ENCODE data around the gene FGFR1OP2.

The FGFR1OP2 gene

GRCh38 chr12:26918321-26919215, 19.7 kb upstream of the FGFR1OP2 start:
- Histone ChIP-seq H3K27ac (peak overlapping the region; percentile 35; the same call in 1 of the 2 replicates), H3K9ac (ENCODE audit: insufficient read length) (no peak overlapping the region), H3K4me3 (no peak overlapping the region), H3K9me3 (ENCODE audit: low read depth, low read length) (no peaks in the 10 kb centered on the region), H3K36me3 (ENCODE audit: insufficient read depth, low read length) (peaks cover 50% of the 10 kb centered on the region)
- no peak for TF ChIP-seq FOXP2 (optimal IDR thresholded peaks at IDR 0.05; ENCODE audit: control extremely low read depth, extremely low read length, insufficient read depth)
- TF ChIP-seq POLR2AphosphoS5 (IDR thresholded peaks at IDR 0.05; ENCODE audit: borderline replicate concordance, low read depth, low read length) = no peak
- no peak for DNase-seq (ENCODE audit: low read depth, low spot score)

DNA sequence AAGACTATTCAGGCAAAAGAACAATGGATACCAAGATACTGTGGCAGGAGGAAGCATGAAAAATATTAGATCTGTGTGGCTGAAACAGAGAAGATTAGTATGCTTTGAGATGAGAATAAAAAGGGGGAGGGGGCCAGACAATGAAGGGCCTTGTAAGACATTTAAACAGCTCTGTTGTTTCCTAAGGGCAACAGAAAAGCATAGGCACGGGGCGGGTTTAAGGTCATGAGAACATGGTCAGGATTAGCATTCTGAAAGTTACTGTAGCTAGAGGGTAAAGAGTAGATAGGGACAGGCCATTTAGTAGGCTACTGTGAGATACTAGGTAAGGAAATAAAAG, 19.1 kb upstream of the FGFR1OP2 start:
- Histone ChIP-seq H3K4me3 (no peak overlapping the region), H3K9ac (ENCODE audit: insufficient read length) (no peak overlapping the region), H3K36me3 (ENCODE audit: insufficient read depth, low read length) (peaks cover 46% of the 10 kb centered on the region), H3K27ac (peak overlapping the region; percentile 35; the same call in 1 of the 2 replicates), H3K9me3 (ENCODE audit: low read depth, low read length) (no peaks in the 10 kb centered on the region)
- no peak for DNase-seq (ENCODE audit: low read depth, low spot score)
- TF ChIP-seq EZH2 (IDR thresholded peaks at IDR 0.05) = no peak
- no peak for TF ChIP-seq FOXP2 (optimal IDR thresholded peaks at IDR 0.05; ENCODE audit: control extremely low read depth, extremely low read length, insufficient read depth)
- no peak for TF ChIP-seq POLR2AphosphoS5 (IDR thresholded peaks at IDR 0.05; ENCODE audit: borderline replicate concordance, low read depth, low read length)

DNA sequence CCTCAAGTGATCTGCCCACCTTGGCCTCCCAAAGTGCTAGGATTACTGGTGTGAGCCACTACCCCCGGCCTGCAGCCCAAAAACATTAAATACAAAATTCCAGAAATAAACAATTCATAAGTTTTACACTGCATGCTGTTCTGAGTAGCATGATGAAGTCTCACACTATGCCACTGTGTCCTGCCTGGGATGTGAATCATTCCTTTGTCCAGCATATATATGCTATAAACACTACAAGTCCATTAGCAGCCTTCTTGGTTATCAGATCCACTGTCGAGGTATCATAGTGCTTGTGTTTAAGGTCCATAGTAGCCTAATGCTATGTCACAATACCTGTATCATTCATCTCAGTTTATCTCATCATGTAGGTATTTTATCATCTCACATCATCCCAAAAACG, 16.4 kb upstream of the FGFR1OP2 start:
- Histone ChIP-seq H3K4me3 (no peak overlapping the region), H3K36me3 (ENCODE audit: insufficient read depth, low read length) (peaks cover 49% of the 10 kb centered on the region), H3K9ac (ENCODE audit: insufficient read length) (no peak overlapping the region), H3K27ac (no peak overlapping the region), H3K9me3 (ENCODE audit: low read depth, low read length) (no peaks in the 10 kb centered on the region)
- TF ChIP-seq EZH2 (IDR thresholded peaks at IDR 0.05) (no peak), POLR2AphosphoS5 (IDR thresholded peaks at IDR 0.05; ENCODE audit: borderline replicate concordance, low read depth, low read length) (no peak), FOXP2 (optimal IDR thresholded peaks at IDR 0.05; ENCODE audit: control extremely low read depth, extremely low read length, insufficient read depth) (no peak)
- DNase-seq (ENCODE audit: low read depth, low spot score) = no peak

- Histone ChIP-seq H3K9ac (ENCODE audit: insufficient read length) (no peak overlapping the region), H3K4me3 (no peak overlapping the region), H3K27ac (no peak overlapping the region), H3K36me3 (ENCODE audit: insufficient read depth, low read length) (peaks cover 69% of the 10 kb centered on the region), H3K9me3 (ENCODE audit: low read depth, low read length) (no peaks in the 10 kb centered on the region)
- DNase-seq (ENCODE audit: low read depth, low spot score) = no peak
- TF ChIP-seq EZH2 (IDR thresholded peaks at IDR 0.05) (no peak), POLR2AphosphoS5 (IDR thresholded peaks at IDR 0.05; ENCODE audit: borderline replicate concordance, low read depth, low read length) (no peak), FOXP2 (optimal IDR thresholded peaks at IDR 0.05; ENCODE audit: control extremely low read depth, extremely low read length, insufficient read depth) (no peak)
Measured at GRCh38 chr12:26928661-26929060, 9.6 kb upstream of the FGFR1OP2 start.

DNA sequence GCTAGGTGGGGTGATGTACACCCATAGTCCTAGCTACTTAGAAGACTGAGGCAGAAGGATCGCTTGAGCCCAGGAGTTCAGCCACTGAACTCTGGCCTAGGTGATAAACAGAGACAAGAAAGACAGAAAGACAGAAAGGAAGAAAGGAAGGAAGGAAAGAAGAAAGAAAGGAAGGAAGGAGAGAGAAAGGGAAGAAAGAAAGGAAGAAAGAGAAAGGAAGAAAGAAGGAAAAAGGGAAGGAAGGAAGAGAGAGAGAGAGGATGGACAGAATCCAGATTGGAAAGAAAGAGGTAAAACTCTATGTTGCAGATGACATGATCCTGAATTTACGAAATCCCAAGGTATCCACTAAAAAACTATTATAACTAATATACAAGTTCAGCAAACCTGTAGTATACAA, 8.7 kb upstream of the FGFR1OP2 start:
- Histone ChIP-seq H3K27ac (no peak overlapping the region), H3K4me3 (no peak overlapping the region), H3K9ac (ENCODE audit: insufficient read length) (no peak overlapping the region), H3K9me3 (ENCODE audit: low read depth, low read length) (no peaks in the 10 kb centered on the region), H3K36me3 (ENCODE audit: insufficient read depth, low read length) (peaks cover 71% of the 10 kb centered on the region)
- no peak for DNase-seq (ENCODE audit: low read depth, low spot score)
- TF ChIP-seq EZH2 (IDR thresholded peaks at IDR 0.05) (no peak), POLR2AphosphoS5 (IDR thresholded peaks at IDR 0.05; ENCODE audit: borderline replicate concordance, low read depth, low read length) (no peak), FOXP2 (optimal IDR thresholded peaks at IDR 0.05; ENCODE audit: control extremely low read depth, extremely low read length, insufficient read depth) (no peak)

DNA sequence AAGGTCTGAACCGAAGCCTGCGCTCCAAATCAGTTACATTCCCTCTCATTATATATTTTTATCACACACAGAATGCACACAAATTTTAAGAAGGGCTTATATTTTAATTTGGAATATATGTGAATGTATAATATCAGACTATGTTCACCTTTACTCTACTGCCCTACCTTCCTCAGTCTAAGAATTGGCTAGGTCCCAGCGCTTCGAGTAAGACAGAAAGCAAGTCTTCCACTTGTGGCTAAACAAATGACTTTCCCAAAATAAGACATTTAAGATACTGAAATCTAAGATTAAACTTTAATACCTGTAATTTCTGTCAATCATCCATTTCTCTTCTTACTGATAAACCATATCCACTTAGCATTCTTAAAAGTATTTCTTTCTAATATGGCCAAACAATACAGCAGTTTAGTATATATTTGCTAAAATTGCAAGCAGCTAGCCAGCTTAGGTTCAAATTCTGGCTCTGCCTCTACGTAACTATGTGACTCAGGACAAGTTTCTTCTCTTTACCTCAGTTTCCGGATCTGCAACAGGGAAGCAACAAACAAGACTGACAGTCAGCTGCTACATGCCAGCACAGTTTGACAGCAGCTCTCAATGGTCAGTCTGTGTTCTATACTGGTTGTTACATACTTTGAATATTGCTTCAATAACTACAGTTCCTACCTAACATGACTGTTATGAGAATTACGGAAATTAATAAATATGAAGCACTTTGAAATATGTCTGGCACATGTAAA, 2.5 kb upstream of the FGFR1OP2 start:
- H3K9me3 ChIP-seq (ENCODE audit: low read depth, low read length) = no peaks in the 10 kb centered on the region
- peak overlapping the region; percentile 91 for H3K4me3 ChIP-seq
- no peak for DNase-seq (ENCODE audit: low read depth, low spot score)
- H3K9ac ChIP-seq (ENCODE audit: insufficient read length) = peak overlapping the region; percentile 95
- peaks cover 24% of the 10 kb centered on the region for H3K36me3 ChIP-seq (ENCODE audit: insufficient read depth, low read length)
- no peak overlapping the region for H3K27ac ChIP-seq
- TF ChIP-seq FOXP2 (optimal IDR thresholded peaks at IDR 0.05; ENCODE audit: control extremely low read depth, extremely low read length, insufficient read depth) (no peak), POLR2AphosphoS5 (IDR thresholded peaks at IDR 0.05; ENCODE audit: borderline replicate concordance, low read depth, low read length) (no peak), EZH2 (IDR thresholded peaks at IDR 0.05) (no peak)

DNA sequence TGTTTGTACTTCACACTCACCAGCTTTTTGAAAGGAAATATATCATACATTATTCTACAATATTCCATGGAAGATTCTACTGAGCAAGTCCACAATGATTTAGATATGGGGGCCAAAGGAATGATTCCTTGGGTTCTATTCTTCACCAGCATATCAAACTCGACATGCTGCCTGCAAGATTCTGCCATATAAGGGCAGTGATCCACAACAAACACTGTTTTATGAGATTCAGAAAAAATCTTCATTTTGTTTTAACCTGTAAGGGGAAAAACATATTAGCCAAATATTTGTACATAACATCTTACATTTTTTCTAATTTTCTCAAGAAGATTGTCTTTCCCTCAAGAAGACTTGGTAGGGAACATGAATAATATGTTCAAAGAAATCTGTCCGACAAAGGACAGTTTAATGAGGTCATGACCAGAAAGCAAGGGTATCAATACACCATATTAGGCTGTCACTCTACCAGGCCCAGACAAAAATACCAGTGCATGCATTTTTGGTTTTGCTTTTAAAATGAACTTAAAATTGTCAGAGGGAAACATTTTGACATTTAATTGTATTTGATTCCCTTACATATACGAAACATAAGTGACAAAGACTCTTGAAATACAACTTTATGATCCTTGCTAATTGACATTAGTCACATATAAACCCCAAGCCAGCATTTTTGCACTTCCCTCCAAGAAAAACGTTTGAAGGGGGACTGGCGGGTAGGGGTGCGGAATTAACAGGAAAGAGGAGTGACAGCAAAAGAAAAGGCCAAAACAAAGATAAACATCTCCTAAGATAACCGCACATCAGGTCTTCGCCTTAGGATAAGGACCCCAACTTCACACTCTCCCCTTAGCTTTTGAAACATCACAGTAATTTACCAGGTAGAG, 1.5 kb upstream of the FGFR1OP2 start:
- H3K36me3 ChIP-seq (ENCODE audit: insufficient read depth, low read length) = peaks cover 20% of the 10 kb centered on the region
- H3K4me3 ChIP-seq = peak overlapping the region; percentile 91
- DNase-seq (ENCODE audit: low read depth, low spot score) = no peak
- peak overlapping the region; percentile 95 for H3K9ac ChIP-seq (ENCODE audit: insufficient read length)
- no peaks in the 10 kb centered on the region for H3K9me3 ChIP-seq (ENCODE audit: low read depth, low read length)
- no peak overlapping the region for H3K27ac ChIP-seq
- TF ChIP-seq EZH2 (IDR thresholded peaks at IDR 0.05) = no peak
- no peak for TF ChIP-seq FOXP2 (optimal IDR thresholded peaks at IDR 0.05; ENCODE audit: control extremely low read depth, extremely low read length, insufficient read depth)
- TF ChIP-seq POLR2AphosphoS5 (IDR thresholded peaks at IDR 0.05; ENCODE audit: borderline replicate concordance, low read depth, low read length) = no peak

Data from SK-N-MC (cell line).